Spleen (tissue), 11 donors: ENCODE measurements around the gene GUCY1A2. TPM values are rescaled to one million over a fixed set of nuclear protein-coding genes. Genes with fewer than 3 reads are reported as not detected.

Source experiments
- DNase-seq: peaks from one replicate; pipeline ENCODE4 v3.0.0-alpha.2; 2020
- H3K27ac ChIP-seq, 8 donors: fragments of 200-600 bp; sonication (generic) in 7 of 8; 1 replicate in 4 of 8; 2 replicates in 4 of 8; pipeline versions ENCODE4 v1.5.0 to v1.8.0; 2016 to 2021; ENCODE audit warnings: inconsistent platforms in 4 of 8, mild to moderate bottlenecking in 4 of 8, moderate library complexity in 1 of 8
- H3K27me3 ChIP-seq, 7 donors: fragments of 200-600 bp; sonication (generic) in 6 of 7; replicated peaks in 1 of 7; 1 replicate in 4 of 7; 2 replicates in 3 of 7; pipeline versions ENCODE4 v1.5.0 to v1.8.0; 2016 to 2021; ENCODE audit warnings: inconsistent platforms in 3 of 7, mild to moderate bottlenecking in 1 of 7
- H3K36me3 ChIP-seq, 6 donors: fragments of 200-600 bp; sonication (generic) in 5 of 6; 1 replicate in 4 of 6; 2 replicates in 2 of 6; pipeline versions ENCODE4 v1.5.0 to v1.8.0; 2016 to 2021; ENCODE audit warnings: inconsistent platforms in 2 of 6
- H3K4me1 ChIP-seq, 6 donors: fragments of 200-600 bp; sonication (generic) in 5 of 6; 1 replicate in 3 of 6; 2 replicates in 3 of 6; pipeline versions ENCODE4 v1.5.0 to v1.8.0; 2016 to 2021; ENCODE audit warnings: inconsistent platforms in 3 of 6
- H3K4me3 ChIP-seq, 8 donors: fragments of 200-600 bp; sonication (generic) in 7 of 8; 1 replicate in 4 of 8; 2 replicates in 4 of 8; pipeline versions ENCODE4 v1.5.0 to v1.8.0; 2016 to 2021; ENCODE audit warnings: inconsistent platforms in 4 of 8, mild to moderate bottlenecking in 4 of 8, moderate library complexity in 2 of 8
- H3K9me3 ChIP-seq, 8 donors: fragments of 200-600 bp; sonication (generic) in 7 of 8; 1 replicate in 4 of 8; 2 replicates in 4 of 8; pipeline versions ENCODE4 v1.5.0 to v1.8.0; 2016 to 2021; ENCODE audit warnings: inconsistent platforms in 4 of 8
- CTCF ChIP-seq, 11 experiments: fragments of 200-600 bp in 7 of 11; fragments of 450-650 bp in 4 of 11; sonication (generic) in 4 of 11; IDR thresholded peaks in 8 of 11; conservative IDR thresholded peaks in 3 of 11; 1 replicate in 7 of 11; 2 replicates in 4 of 11; pipeline versions ENCODE4 v1.4.0 to v1.8.0; 2016 to 2021; ENCODE audit warnings: antibody characterized with exemption in 11 of 11, inconsistent platforms in 4 of 11, mild to moderate bottlenecking in 1 of 11
- POLR2A ChIP-seq, 3 donors: fragments of 450-650 bp; IDR thresholded peaks; one replicate each; pipeline ENCODE4 v1.5.1; 2017; ENCODE audit warnings: antibody characterized with exemption in 3 of 3, mild to moderate bottlenecking in 1 of 3
- POLR2AphosphoS5 ChIP-seq, 3 donors: sonication (generic); formaldehyde crosslinking; IDR thresholded peaks; one replicate each; pipeline ENCODE4 v1.5.1; 2017; ENCODE audit warnings: antibody characterized with exemption in 3 of 3
- WGBS, 5 donors: extraction: QIAGEN DNeasy Blood & Tissue Kit in 3 of 5; methylation state at CpG; one replicate each; pipeline versions ENCODE4 v1.1.5 to v1.1.7; 2013 to 2018; 5-methylcytosine and 5-hydroxymethylcytosine counted together
- intact Hi-C: fragments of 100-400 bp; cut with DNase I; formaldehyde crosslinking; loops from one replicate; pipeline ENCODE4 v1.15.0; 2023; ENCODE audit warnings: low total_unique reads
- polyA plus RNA-seq, 3 donors: library from polyadenylated mRNA; stranded (reverse); fragments of 200-250 nt; gene quantifications; one replicate each; pipeline ENCODE4 v1.2.1, GENCODE V29; 2013
- total RNA-seq, 7 donors: library from RNA; depleted of rRNA in 3 of 7; stranded (reverse); fragments of >200 nt in 3 of 7; fragmentation: NEBNext Ultra II Directional in 4 of 7; extraction: Animal tissue kit (Norgen Biotek cat#: 25700) in 4 of 7; gene quantifications; one replicate each; pipeline versions ENCODE4 v1.1.0 to v1.2.1, GENCODE V29; 2016 to 2021
- donor health status: healthy with polysubstance abuse.
- donor health status: DM: no; HTN: no; CAD: no; lungs with moderate emphysema.
- donor health status: DM: no; HTN: no; CAD: no.
- donor health status: Bipolar disorder and iron deficiency.
- donor health status: healthy.
- donor health status: DM: no; HTN: no; CAD: no.
- donor health status: DM: yes; HTN: yes; CAD: no.

Gene GUCY1A2
- total and polyA plus RNA-seq, 10 donors: 0.32 to 64.0 (median 17.6) TPM

GRCh38 chr11:107009190-107009589, 9.1 kb downstream of the GUCY1A2 start:
- WGBS, 5 donors: 85 to 94% (median 93%) methylated on average over 1 of the region's 1 CpG
- intact Hi-C loops: no loop called here
- H3K4me1 ChIP-seq: no peaks in the 10 kb centered on the region
- no peak overlapping the region for H3K4me3 ChIP-seq
- H3K27me3 ChIP-seq: no peaks in the 10 kb centered on the region
- peaks cover 0 to 7% (median 0%) of the 10 kb centered on the region in 8 donors for H3K9me3 ChIP-seq
- no peak overlapping the region for H3K27ac ChIP-seq
- TF ChIP-seq POLR2AphosphoS5 (IDR thresholded peaks at IDR 0.05): no peak
- TF ChIP-seq CTCF (IDR thresholded peaks at IDR 0.05 in 8 of 11, conservative IDR thresholded peaks at IDR 0.05 in 3 of 11): no peak
- no peak for TF ChIP-seq POLR2A (IDR thresholded peaks at IDR 0.05)
- no peaks in the 10 kb centered on the region for H3K36me3 ChIP-seq
- no peak for DNase-seq

- no peak for DNase-seq
- intact Hi-C loops: no loop called here
- no peaks in the 10 kb centered on the region for H3K27me3 ChIP-seq
- H3K27ac ChIP-seq: no peak overlapping the region
- H3K4me1 ChIP-seq: no peaks in the 10 kb centered on the region
- no peak overlapping the region for H3K4me3 ChIP-seq
- 70 to 84% (median 76%) methylated on average over 2 of the region's 2 CpGs for WGBS, 5 donors
- H3K9me3 ChIP-seq: peaks cover 0 to 7% (median 0%) of the 10 kb centered on the region in 8 donors
- H3K36me3 ChIP-seq: no peaks in the 10 kb centered on the region
- TF ChIP-seq POLR2A (IDR thresholded peaks at IDR 0.05) (no peak), POLR2AphosphoS5 (IDR thresholded peaks at IDR 0.05) (no peak), CTCF (IDR thresholded peaks at IDR 0.05 in 8 of 11, conservative IDR thresholded peaks at IDR 0.05 in 3 of 11) (no peak)
These were observed 12.0 kb downstream of the GUCY1A2 start for GRCh38 chr11:107006076-107006833.

- peak overlapping the region in 1 of 8 donors; percentile 1 for H3K27ac ChIP-seq
- 79 to 89% (median 87%) methylated on average over 1 of the region's 1 CpG for WGBS, 5 donors
- no peaks in the 10 kb centered on the region for H3K36me3 ChIP-seq
- TF ChIP-seq POLR2A (IDR thresholded peaks at IDR 0.05) (no peak), CTCF (IDR thresholded peaks at IDR 0.05 in 8 of 11, conservative IDR thresholded peaks at IDR 0.05 in 3 of 11) (no peak), POLR2AphosphoS5 (IDR thresholded peaks at IDR 0.05) (no peak)
- no peaks in the 10 kb centered on the region for H3K9me3 ChIP-seq
- no peak overlapping the region for H3K4me3 ChIP-seq
- no peak for DNase-seq
- intact Hi-C loops: no loop called here
- no peaks in the 10 kb centered on the region for H3K27me3 ChIP-seq
- no peaks in the 10 kb centered on the region for H3K4me1 ChIP-seq
These were observed 19.1 kb downstream of the GUCY1A2 start for GRCh38 chr11:106999196-106999595.

- WGBS, 5 donors: 62 to 84% (median 70%) methylated on average over 4 of the region's 4 CpGs
- Histone ChIP-seq H3K4me1 (no peaks in the 10 kb centered on the region), H3K27ac (peak overlapping the region in 1 of 8 donors; percentile 1), H3K36me3 (no peaks in the 10 kb centered on the region), H3K27me3 (no peaks in the 10 kb centered on the region), H3K9me3 (no peaks in the 10 kb centered on the region), H3K4me3 (no peak overlapping the region)
- no peak for DNase-seq
- intact Hi-C loops: no loop called here
- TF ChIP-seq POLR2AphosphoS5 (IDR thresholded peaks at IDR 0.05) (no peak), CTCF (IDR thresholded peaks at IDR 0.05 in 8 of 11, conservative IDR thresholded peaks at IDR 0.05 in 3 of 11) (no peak), POLR2A (IDR thresholded peaks at IDR 0.05) (no peak)
These were observed 19.4 kb downstream of the GUCY1A2 start for GRCh38 chr11:106998916-106999188.
